Peyer's patch (tissue), 4 donors: ENCODE results near the gene INTS4. TPM values are rescaled to one million over a fixed set of nuclear protein-coding genes. Genes with fewer than 3 reads are reported as not detected.
"Not testable (repeated sequence)": the region's sequence is repeated elsewhere in the genome, so short reads cannot be mapped to it uniquely, and the experiment has no call there.

Source experiments
- DNase-seq, 3 donors: peaks; one replicate each; pipeline ENCODE4 v3.0.0-alpha.2; 2017 to 2019
- H3K27ac ChIP-seq, 4 donors: fragments of 200-600 bp; sonication (generic); one replicate each; pipeline ENCODE4 v1.5.1; 2016 to 2019
- H3K27me3 ChIP-seq, 2 donors: fragments of 200-600 bp; sonication (generic); one replicate each; pipeline ENCODE4 v1.5.1; 2019
- H3K36me3 ChIP-seq, 3 donors: fragments of 200-600 bp; sonication (generic); one replicate each; pipeline ENCODE4 v1.5.1; 2016 to 2019
- H3K4me1 ChIP-seq, 4 donors: fragments of 200-600 bp; sonication (generic); one replicate each; pipeline ENCODE4 v1.5.1; 2016 to 2019
- H3K4me3 ChIP-seq, 4 donors: fragments of 200-600 bp; sonication (generic); 1 replicate in 3 of 4; 2 replicates in 1 of 4; pipeline ENCODE4 v1.5.1; 2016 to 2019; ENCODE audit warnings: mild to moderate bottlenecking in 1 of 4
- H3K9me3 ChIP-seq, 4 donors: fragments of 200-600 bp; sonication (generic); one replicate each; pipeline ENCODE4 v1.5.1; 2016 to 2019; ENCODE audit warnings: mild to moderate bottlenecking in 1 of 4
- POLR2A ChIP-seq, 2 donors: fragments of 450-650 bp; IDR thresholded peaks; one replicate each; pipeline ENCODE4 v1.5.1; 2017; ENCODE audit warnings: antibody characterized with exemption in 2 of 2, mild to moderate bottlenecking in 2 of 2, moderate library complexity in 2 of 2
- total RNA-seq, 4 donors: library from RNA; depleted of rRNA; stranded (reverse); fragments of >200 nt; gene quantifications; one replicate each; pipeline ENCODE4 v1.1.0, GENCODE V29; 2016
- TF ChIP-seq, protein P1 (sequence below), 6 experiments: fragments of 450-650 bp in 4 of 6; fragments of 200-600 bp in 2 of 6; sonication (generic) in 1 of 6; IDR thresholded peaks; one replicate each; pipeline ENCODE4 v1.5.1; 2017 to 2019; ENCODE audit warnings: antibody characterized with exemption in 6 of 6, mild to moderate bottlenecking in 3 of 6, moderate library complexity in 1 of 6

INTS4 gene
- total RNA-seq, 4 donors from 2014 or later = 38.9 to 68.5 (median 57.5) TPM

DNA sequence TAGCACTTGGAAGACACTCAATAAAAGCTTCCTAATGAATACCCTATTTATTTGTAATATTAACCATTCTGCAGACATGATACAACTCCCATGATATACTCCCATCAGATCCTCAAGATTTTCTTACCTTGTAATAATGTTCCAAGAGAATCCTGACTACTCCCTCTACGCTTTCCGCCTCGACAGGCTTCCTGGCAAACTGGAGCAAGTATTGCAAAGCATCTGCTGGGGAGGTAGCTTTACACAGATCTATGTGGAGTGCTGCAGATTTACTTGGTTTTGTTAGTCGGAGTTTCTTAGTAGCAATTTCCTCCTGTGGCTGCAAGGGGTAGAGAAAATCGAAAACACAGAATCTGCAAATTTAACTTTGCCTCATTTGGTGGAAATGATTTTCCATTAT is 3.5 kb downstream of the INTS4 start:
- no peaks in the 10 kb centered on the region for H3K9me3 ChIP-seq
- H3K4me1 ChIP-seq = peaks cover 0 to 14% (median 4%) of the 10 kb centered on the region in 4 donors
- H3K36me3 ChIP-seq = peaks cover 0 to 32% (median 0%) of the 10 kb centered on the region in 3 donors
- DNase-seq = no peak
- TF ChIP-seq, protein P1, sequence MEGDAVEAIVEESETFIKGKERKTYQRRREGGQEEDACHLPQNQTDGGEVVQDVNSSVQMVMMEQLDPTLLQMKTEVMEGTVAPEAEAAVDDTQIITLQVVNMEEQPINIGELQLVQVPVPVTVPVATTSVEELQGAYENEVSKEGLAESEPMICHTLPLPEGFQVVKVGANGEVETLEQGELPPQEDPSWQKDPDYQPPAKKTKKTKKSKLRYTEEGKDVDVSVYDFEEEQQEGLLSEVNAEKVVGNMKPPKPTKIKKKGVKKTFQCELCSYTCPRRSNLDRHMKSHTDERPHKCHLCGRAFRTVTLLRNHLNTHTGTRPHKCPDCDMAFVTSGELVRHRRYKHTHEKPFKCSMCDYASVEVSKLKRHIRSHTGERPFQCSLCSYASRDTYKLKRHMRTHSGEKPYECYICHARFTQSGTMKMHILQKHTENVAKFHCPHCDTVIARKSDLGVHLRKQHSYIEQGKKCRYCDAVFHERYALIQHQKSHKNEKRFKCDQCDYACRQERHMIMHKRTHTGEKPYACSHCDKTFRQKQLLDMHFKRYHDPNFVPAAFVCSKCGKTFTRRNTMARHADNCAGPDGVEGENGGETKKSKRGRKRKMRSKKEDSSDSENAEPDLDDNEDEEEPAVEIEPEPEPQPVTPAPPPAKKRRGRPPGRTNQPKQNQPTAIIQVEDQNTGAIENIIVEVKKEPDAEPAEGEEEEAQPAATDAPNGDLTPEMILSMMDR (IDR thresholded peaks at IDR 0.05) = no peak
- TF ChIP-seq POLR2A (IDR thresholded peaks at IDR 0.05) = no peak
- H3K27me3 ChIP-seq = no peaks in the 10 kb centered on the region
- H3K4me3 ChIP-seq = no peak overlapping the region
- no peak overlapping the region for H3K27ac ChIP-seq

GRCh38 chr11:77986456-77986855 is 8.0 kb downstream of the INTS4 start:
- H3K4me1 ChIP-seq, H3K9me3 ChIP-seq, H3K4me3 ChIP-seq, DNase-seq, H3K27me3 ChIP-seq, H3K27ac ChIP-seq: not testable (repeated sequence)
- H3K36me3 ChIP-seq = peaks cover 0 to 32% (median 0%) of the 10 kb centered on the region in 3 donors

GRCh38 chr11:77981346-77981947 is 13.0 kb downstream of the INTS4 start:
- peaks cover 0 to 39% (median 0%) of the 10 kb centered on the region in 3 donors for H3K36me3 ChIP-seq
- H3K27ac ChIP-seq = no peak overlapping the region
- TF ChIP-seq, protein P1 (IDR thresholded peaks at IDR 0.05) = no peak
- no peak for TF ChIP-seq POLR2A (IDR thresholded peaks at IDR 0.05)

GRCh38 chr11:77968337-77968736 is 26.1 kb downstream of the INTS4 start:
- Histone ChIP-seq H3K36me3 (peaks cover 0 to 7% (median 0%) of the 10 kb centered on the region in 3 donors), H3K4me1 (no peaks in the 10 kb centered on the region), H3K4me3 (no peak overlapping the region), H3K9me3 (no peaks in the 10 kb centered on the region), H3K27me3 (no peaks in the 10 kb centered on the region), H3K27ac (no peak overlapping the region)
- no peak for TF ChIP-seq POLR2A (IDR thresholded peaks at IDR 0.05)
- TF ChIP-seq, protein P1 (IDR thresholded peaks at IDR 0.05) = no peak
- DNase-seq = no peak

More at GRCh38 chr11:77981346-77981947, 13.0 kb downstream of the INTS4 start:
- Histone ChIP-seq H3K4me3 (no peak overlapping the region), H3K9me3 (no peaks in the 10 kb centered on the region), H3K27me3 (no peaks in the 10 kb centered on the region), H3K4me1 (no peaks in the 10 kb centered on the region)
- no peak for DNase-seq

DNA sequence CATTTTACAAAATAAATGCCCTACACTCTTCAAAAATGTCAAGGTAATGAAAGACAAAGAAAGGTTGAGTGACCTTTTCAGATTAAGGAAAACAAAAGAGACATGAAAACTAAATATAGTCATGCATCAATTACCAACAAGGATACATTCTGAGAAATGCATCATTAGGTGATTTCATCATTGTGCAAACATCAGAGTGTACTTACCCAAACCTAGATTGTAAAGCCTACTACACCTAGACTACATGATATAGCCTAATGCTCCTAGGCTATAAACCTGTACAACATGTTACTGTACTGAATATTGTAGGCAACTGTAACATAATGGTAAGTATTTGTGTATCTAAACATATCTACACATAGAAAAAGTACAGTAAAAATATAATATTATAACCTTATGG is 26.7 kb downstream of the INTS4 start:
- TF ChIP-seq, protein P1 (IDR thresholded peaks at IDR 0.05) = no peak
- TF ChIP-seq POLR2A (IDR thresholded peaks at IDR 0.05) = no peak
- Histone ChIP-seq H3K9me3 (no peaks in the 10 kb centered on the region), H3K27me3 (no peaks in the 10 kb centered on the region), H3K36me3 (peaks cover 0 to 6% (median 0%) of the 10 kb centered on the region in 3 donors), H3K4me1 (no peaks in the 10 kb centered on the region), H3K27ac (no peak overlapping the region), H3K4me3 (no peak overlapping the region)
- DNase-seq = no peak

GRCh38 chr11:77967121-77967520 is 27.3 kb downstream of the INTS4 start:
- H3K36me3 ChIP-seq = peaks cover 0 to 4% (median 0%) of the 10 kb centered on the region in 3 donors
- no peak for DNase-seq
- no peak overlapping the region for H3K27ac ChIP-seq
- H3K9me3 ChIP-seq = no peaks in the 10 kb centered on the region
- H3K4me3 ChIP-seq = no peak overlapping the region
- no peak for TF ChIP-seq POLR2A (IDR thresholded peaks at IDR 0.05)
- TF ChIP-seq, protein P1 (IDR thresholded peaks at IDR 0.05) = no peak
- H3K27me3 ChIP-seq = no peaks in the 10 kb centered on the region
- no peaks in the 10 kb centered on the region for H3K4me1 ChIP-seq
